Body of pancreas (tissue), 4 donors: ENCODE measurements around the gene WNK4. TPM values are rescaled to one million over a fixed set of nuclear protein-coding genes. Genes with fewer than 3 reads are reported as not detected.

ENCODE experiments used
- ATAC-seq: fragments of 150-250 bp; one replicate; pipeline ENCODE4 v1.9.1; 2016
- DNase-seq, 4 donors: peaks; one replicate each; pipeline ENCODE4 v3.0.0-alpha.2; 2019
- H3K27ac ChIP-seq, 4 donors: fragments of 200-600 bp; sonication (generic); 1 replicate in 3 of 4; 2 replicates in 1 of 4; pipeline versions ENCODE4 v1.5.1 to v1.6.1; 2016 to 2019; ENCODE audit warnings: mild to moderate bottlenecking in 1 of 4, mixed read lengths in 1 of 4, moderate library complexity in 1 of 4
- H3K27me3 ChIP-seq, 2 donors: fragments of 200-600 bp; sonication (generic); one replicate each; pipeline ENCODE4 v1.6.0; 2016; ENCODE audit warnings: mild to moderate bottlenecking in 1 of 2
- H3K36me3 ChIP-seq, 2 donors: fragments of 200-600 bp; sonication (generic); replicated peaks in 1 of 2; 2 replicates each; pipeline ENCODE4 v1.5.1; 2016; ENCODE audit warnings: low read depth in 2 of 2; ENCODE audit not compliant: insufficient read depth in 1 of 2
- H3K4me1 ChIP-seq: fragments of 200-600 bp; sonication (generic); one replicate; pipeline ENCODE4 v1.6.0; 2016
- H3K4me3 ChIP-seq, 2 donors: fragments of 200-600 bp; sonication (generic); 1 replicate in 1 of 2; 2 replicates in 1 of 2; pipeline ENCODE4 v1.5.1; 2016 to 2019
- H3K9me3 ChIP-seq, 3 donors: fragments of 200-600 bp; sonication (generic); 1 replicate in 2 of 3; 2 replicates in 1 of 3; pipeline ENCODE4 v1.5.1; 2016
- CTCF ChIP-seq, 7 experiments: fragments of 450-650 bp in 4 of 7; fragments of 200-600 bp in 3 of 7; sonication (generic) in 3 of 7; IDR thresholded peaks; one replicate each; pipeline ENCODE4 v1.5.1; 2016 to 2019; ENCODE audit warnings: antibody characterized with exemption in 7 of 7
- POLR2A ChIP-seq, 3 donors: fragments of 450-650 bp; IDR thresholded peaks; one replicate each; pipeline ENCODE4 v1.6.1; 2016; ENCODE audit warnings: antibody characterized with exemption in 3 of 3, mild to moderate bottlenecking in 2 of 3
- WGBS, 2 donors: methylation state at CpG; one replicate each; pipeline ENCODE4 v1.1.5; 2017; 5-methylcytosine and 5-hydroxymethylcytosine counted together
- intact Hi-C: fragments of 100-400 bp; cut with DNase I; formaldehyde crosslinking; loops from one replicate; pipeline ENCODE4 v1.15.1; 2023
- total RNA-seq, 2 donors: library from RNA; depleted of rRNA; stranded (reverse); fragments of >200 nt; gene quantifications; one replicate each; pipeline ENCODE4 v1.1.0, GENCODE V29; 2016

WNK4 gene
- total RNA-seq, 2 donors from 2014 or later = 0.26 TPM; not detected in 1

DNA sequence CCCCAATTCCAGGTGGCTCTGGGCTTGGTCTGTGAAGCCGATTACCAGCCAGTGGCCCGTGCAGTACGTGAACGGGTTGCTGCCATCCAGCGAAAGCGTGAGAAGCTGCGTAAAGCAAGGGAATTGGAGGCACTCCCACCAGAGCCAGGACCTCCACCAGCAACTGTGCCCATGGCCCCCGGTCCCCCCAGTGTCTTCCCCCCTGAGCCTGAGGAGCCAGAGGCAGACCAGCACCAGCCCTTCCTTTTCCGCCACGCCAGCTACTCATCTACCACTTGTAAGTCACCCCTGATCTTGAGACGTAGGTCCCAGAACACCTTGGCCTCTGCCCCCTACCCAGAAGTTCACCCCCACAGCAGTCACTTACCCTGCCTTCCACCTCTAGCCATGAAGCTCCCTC, 6.9 kb downstream of the WNK4 start:
- no peak for ATAC-seq
- Histone ChIP-seq H3K27ac (no peak overlapping the region), H3K9me3 (no peaks in the 10 kb centered on the region), H3K4me1 (peaks cover 14% of the 10 kb centered on the region), H3K27me3 (peaks cover 0 to 17% of the 10 kb centered on the region in 2 donors), H3K36me3 (no peaks in the 10 kb centered on the region), H3K4me3 (no peak overlapping the region)
- 75 to 89% methylated on average over 3 to 11 of the region's 11 CpGs for WGBS, 2 donors
- no peak for DNase-seq
- TF ChIP-seq POLR2A (IDR thresholded peaks at IDR 0.05) (no peak), CTCF (IDR thresholded peaks at IDR 0.05) (no peak)
- intact Hi-C loops = no loop called here

DNA sequence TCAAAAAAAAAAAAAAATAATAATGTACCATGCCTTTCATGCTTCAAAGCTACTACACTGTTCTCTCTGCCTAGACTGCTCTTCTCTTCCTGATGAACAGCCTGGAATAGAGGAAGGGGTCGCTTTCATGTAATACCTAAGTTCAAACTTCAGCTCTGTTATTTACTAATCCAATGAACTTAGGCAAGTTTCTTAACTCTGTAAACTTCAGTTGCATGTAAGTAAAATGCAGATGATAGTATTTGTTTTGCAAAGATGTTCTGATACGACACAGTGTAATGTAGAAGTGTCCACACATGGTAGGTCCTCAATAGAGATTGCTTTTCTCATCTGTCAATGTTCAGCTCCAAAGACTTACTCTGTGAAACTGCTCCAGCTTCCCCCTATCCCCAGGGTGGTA, 11.5 kb downstream of the WNK4 start:
- Histone ChIP-seq H3K36me3 (no peaks in the 10 kb centered on the region), H3K27me3 (no peaks in the 10 kb centered on the region), H3K4me1 (peaks cover 21% of the 10 kb centered on the region), H3K9me3 (no peaks in the 10 kb centered on the region), H3K27ac (no peak overlapping the region), H3K4me3 (no peak overlapping the region)
- WGBS, 2 donors = 54 to 67% methylated on average over 2 of the region's 2 CpGs
- intact Hi-C loops = no loop called here
- DNase-seq (no peak), ATAC-seq (no peak)
- TF ChIP-seq POLR2A (IDR thresholded peaks at IDR 0.05) (no peak), CTCF (IDR thresholded peaks at IDR 0.05) (no peak)

DNA sequence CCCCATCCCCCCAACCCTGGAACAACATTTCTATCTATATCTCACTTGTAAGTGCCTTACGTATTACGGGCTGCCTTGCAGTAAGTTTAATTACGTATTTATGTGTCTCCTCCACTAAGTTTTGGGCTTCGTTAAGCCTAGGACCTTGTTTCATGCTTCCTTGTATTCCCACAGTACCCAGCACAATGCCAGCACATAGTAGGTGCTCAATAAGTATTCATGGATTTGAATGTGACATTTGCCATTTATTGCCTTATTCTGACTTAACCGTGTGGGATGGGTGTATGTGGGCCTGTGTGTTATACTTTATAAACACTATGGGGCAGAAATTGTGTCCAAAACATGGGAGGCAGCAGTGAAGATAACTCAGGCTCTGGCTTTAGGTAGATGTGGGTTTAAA, 12.1 kb downstream of the WNK4 start:
- DNase-seq (no peak), ATAC-seq (no peak)
- Histone ChIP-seq H3K36me3 (no peaks in the 10 kb centered on the region), H3K27me3 (no peaks in the 10 kb centered on the region), H3K4me3 (no peak overlapping the region), H3K27ac (no peak overlapping the region), H3K9me3 (no peaks in the 10 kb centered on the region), H3K4me1 (peaks cover 27% of the 10 kb centered on the region)
- no peak for TF ChIP-seq POLR2A (IDR thresholded peaks at IDR 0.05)
- intact Hi-C loops = no loop called here
- WGBS, 2 donors = 37 to 42% methylated on average over 5 of the region's 5 CpGs

DNA sequence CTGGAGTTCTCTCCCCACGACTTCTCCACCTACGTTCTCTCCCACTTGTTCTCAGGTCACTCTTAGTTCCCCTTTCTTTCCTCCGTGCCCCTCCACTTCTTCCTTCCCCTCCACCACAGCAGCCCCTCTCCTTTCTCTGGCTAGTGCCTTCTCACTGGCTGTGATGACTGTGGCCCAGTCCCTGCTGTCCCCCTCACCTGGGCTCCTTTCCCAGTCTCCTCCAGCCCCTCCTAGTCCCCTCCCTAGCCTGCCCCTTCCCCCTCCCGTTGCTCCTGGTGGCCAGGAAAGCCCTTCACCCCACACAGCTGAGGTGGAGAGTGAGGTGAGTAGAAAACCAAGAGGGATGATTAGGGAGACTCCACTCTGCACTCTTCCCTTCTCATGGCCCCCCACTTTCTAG, 14.7 kb downstream of the WNK4 start:
- Histone ChIP-seq H3K4me3 (no peak overlapping the region), H3K4me1 (peaks cover 39% of the 10 kb centered on the region), H3K9me3 (no peaks in the 10 kb centered on the region), H3K27ac (no peak overlapping the region), H3K27me3 (no peaks in the 10 kb centered on the region), H3K36me3 (no peaks in the 10 kb centered on the region)
- 59 to 77% methylated on average over 4 of the region's 4 CpGs for WGBS, 2 donors
- intact Hi-C loops = no loop called here
- no peak for DNase-seq
- no peak for TF ChIP-seq CTCF (IDR thresholded peaks at IDR 0.05)
- no peak for TF ChIP-seq POLR2A (IDR thresholded peaks at IDR 0.05)
- ATAC-seq = no peak

- DNase-seq (no peak), ATAC-seq (no peak)
- Histone ChIP-seq H3K36me3 (no peaks in the 10 kb centered on the region), H3K27me3 (no peaks in the 10 kb centered on the region), H3K27ac (no peak overlapping the region), H3K9me3 (no peaks in the 10 kb centered on the region), H3K4me1 (peaks cover 39% of the 10 kb centered on the region), H3K4me3 (no peak overlapping the region)
- intact Hi-C loops = no loop called here
- 83 to 95% methylated on average over 10 of the region's 10 CpGs for WGBS, 2 donors
- TF ChIP-seq CTCF (IDR thresholded peaks at IDR 0.05) (no peak), POLR2A (IDR thresholded peaks at IDR 0.05) (no peak)
Measured at GRCh38 chr17:42795465-42795864, 15.1 kb downstream of the WNK4 start.
